Fibroblast of skin of back (primary cell): ENCODE measurements around the gene PPP6R2.
"Not testable (repeated sequence)": the region's sequence is repeated elsewhere in the genome, so short reads cannot be mapped to it uniquely, and the experiment has no call there.

ENCODE experiments used
- DNase-seq: peaks from one replicate; pipeline ENCODE4 v3.0.0-alpha.2; 2013

The PPP6R2 gene

DNA sequence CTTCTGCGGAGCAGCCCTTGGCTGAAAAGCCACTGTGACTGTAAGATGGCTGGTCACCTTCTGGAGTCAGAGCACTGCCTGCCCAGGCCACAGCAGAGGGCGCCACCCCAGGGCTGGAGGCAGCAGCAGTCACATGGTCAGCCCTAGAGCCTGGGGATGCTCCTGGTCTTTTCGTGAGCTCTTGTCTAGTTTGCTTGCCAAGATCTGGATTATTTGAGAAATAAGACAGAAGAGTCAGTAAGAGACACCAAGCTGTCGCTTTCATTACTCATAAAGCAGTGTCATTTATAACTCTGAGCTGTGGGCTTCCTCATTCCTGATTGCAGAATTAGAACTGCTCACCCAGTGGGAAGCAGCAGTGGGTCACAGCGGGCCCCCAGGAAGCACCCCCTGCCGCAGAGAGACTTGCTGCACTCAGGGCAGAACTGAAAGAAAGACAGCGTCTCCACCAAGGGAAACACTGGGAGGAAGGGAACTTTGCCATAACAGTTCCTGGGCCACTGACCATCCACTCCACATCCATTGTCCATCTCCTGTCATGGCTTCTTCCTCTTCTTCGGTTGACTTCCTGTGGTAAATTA lies 56.7 kb downstream of the PPP6R2 start:
- peak; percentile 28 for DNase-seq

DNA sequence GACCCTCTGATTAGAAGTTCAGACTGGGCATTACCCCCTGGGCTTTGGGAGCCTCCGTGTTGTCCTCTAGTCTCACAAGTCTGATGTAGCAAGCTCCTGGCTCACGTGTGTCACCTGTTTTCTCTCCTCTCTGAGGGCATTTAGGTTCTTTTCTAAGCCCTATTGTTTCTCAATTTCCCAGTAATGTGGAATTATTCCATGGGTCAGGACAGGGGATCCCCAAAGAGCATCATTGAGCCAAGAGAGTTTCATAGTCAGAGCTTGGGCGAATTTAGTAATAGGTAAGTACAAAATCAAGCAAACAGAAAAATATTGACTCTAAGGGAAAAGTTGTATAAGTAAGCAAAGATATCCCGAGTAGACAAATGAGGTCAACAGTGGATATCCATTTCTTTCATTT lies 57.3 kb downstream of the PPP6R2 start:
- DNase-seq: no peak

DNA sequence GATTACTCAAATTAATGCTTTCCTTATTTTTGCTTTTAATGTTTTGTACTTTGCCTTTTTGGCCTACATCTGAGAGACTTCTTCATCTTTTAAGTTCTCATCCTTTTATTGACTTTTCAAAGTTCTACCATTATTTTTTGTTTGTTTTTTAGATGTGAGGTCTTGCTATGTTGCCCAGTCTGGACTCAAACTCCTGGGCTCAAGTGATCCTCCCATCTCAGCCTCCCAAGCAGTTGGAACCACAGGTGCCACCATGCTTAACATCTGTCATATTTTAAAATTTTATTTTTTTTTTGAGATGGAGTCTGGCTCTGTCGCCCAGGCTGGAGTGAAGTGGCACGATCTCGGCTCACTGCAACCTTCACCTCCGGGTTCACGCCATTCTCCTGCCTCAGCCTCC lies 57.8 kb downstream of the PPP6R2 start:
- DNase-seq: no peak

DNA sequence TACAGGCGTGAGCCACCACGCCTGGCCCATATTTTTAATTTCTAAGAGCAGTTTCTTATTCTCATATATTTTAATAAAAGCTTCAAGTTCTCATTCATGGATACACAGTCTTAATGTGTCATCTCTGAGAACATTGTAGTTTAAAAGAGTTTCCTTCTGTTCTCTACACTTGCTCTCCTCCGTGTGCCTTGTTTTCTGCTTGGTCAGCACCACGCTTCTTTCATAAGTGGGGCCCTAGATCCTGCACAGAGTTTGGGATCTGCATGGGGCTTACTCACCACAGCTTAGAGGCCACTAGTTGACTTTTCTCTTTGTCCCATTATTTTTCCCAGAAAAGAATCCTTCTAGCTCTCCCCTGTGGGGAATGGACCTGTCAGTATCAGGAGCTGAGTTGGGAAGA lies 58.8 kb downstream of the PPP6R2 start:
- no peak for DNase-seq

DNA sequence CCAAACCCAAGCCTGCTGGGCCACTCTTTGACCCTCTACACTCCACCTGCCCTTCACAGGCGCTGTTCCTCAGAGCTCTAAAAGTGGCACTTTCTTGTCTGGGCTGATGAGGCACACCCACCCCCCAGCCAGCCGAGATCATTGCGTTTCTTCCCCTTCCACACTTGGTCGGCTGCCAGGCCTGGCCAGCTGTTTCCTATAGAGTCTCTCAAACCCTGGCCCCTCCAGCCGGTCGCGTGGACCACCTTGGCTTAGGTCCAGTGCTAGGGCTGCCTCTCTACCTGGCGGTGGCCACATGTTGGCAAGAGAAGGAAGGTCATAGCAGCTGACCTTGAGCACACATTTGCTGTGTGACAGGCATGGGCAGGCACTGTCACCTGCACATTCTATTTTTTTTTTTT lies 60.6 kb downstream of the PPP6R2 start:
- no peak for DNase-seq

DNA sequence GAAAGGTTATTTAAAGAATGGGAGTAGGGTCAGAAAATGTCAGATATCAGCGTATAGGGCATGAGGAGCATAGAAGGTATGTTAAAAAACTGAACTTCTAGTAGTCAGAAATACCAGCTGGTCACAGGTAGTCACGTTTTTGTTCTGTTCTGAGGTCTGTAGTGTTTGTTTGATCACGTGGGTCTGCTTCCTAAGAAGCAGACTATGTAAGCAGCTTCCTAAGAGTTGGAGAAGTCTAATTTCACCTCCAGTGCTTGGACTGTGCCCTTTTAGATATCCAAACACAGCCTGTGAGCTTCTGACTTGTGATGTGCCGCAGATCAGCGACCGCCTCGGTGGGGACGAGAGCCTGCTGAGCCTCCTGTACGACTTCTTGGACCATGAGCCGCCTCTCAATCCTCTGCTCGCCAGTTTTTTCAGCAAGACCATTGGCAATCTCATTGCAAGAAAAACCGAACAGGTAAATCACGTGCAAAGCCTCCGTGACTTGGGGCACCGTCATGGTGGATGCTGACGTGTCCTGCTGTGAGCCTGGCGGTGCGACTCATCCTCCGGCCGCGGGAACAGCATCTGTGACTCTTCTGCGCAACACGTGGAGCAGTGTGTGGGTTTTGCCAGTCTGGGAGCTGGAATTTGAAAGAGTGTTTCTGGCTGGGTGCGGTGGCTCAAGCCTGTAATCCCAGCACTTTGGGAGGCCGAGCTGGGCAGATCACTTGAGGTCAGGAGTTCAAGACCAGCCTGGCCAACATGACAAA lies 63.5 kb downstream of the PPP6R2 start:
- no peak for DNase-seq

DNA sequence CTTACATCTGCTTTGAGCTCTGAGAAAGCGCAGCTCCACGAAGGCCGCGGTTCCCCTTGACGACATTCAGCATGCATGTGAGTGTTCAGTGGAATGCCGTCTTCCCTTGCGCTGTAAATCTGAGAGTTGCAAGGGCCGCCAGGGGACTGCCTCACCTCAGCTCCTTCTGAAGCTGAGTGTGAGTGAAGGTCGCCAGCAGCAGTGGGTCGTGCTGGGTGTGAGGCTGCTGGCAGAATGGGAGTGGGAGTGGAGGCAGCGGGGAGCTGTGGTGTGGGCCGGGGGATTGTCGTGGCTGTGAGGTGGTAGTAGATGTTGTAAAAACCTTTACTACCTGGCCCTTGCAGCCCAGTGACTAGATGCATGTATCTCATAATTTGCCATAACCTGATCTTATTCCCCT lies 65.2 kb downstream of the PPP6R2 start:
- no peak for DNase-seq

DNA sequence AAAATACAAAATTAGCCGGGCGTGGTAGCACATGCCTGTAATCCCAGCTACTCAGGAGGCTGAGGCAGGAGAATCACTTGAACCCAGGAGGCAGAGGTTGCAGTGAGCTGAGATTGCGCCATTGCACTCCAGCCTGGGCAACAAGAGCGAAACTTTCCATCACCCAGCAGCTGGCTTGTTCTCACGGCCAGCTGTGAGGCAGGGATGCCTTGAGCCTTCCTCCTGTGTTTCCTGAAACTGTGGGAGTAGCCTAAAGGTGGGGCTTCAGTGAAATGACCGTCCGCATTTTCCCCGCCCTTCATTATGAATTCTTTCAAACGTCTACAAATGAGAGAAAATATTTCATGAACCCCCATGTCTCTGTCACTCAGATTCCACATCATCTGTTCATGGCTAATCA lies 65.8 kb downstream of the PPP6R2 start:
- not testable (repeated sequence) for DNase-seq

DNA sequence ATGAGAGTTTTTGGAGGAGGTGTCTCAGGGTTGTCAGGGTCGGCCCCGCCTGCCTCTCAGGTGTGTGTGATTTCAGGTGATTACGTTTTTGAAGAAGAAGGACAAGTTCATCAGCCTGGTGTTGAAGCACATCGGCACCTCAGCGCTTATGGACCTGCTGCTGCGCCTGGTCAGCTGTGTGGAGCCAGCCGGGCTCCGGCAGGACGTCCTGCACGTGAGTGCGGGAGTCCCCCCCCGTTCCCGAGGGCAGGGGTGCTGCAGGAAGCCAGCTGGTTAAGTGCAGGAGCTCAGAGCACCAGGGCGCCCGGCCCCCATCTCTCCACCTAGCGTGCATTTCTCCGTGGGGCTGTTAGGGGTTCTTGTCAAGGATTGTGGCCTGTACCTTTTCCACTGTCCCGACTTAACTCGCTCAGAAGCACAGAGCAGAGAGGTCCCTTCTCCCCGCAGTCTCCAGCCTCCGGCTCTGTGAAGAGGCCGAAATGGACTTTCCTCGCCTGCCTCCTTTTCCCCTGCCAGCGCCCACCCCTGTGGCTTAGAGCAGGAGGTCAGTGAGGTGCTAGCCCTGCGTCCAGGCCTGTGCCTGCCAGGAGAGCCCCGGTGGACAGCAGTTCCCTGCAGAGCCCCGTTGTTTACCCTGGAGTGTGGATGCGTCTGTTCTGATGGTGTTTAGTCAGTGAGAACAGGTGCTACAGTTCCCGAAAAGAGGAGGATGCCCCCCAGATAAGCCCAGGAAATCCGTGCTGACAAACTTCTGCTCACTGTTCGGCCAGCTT lies 71.5 kb downstream of the PPP6R2 start:
- DNase-seq: no peak

DNA sequence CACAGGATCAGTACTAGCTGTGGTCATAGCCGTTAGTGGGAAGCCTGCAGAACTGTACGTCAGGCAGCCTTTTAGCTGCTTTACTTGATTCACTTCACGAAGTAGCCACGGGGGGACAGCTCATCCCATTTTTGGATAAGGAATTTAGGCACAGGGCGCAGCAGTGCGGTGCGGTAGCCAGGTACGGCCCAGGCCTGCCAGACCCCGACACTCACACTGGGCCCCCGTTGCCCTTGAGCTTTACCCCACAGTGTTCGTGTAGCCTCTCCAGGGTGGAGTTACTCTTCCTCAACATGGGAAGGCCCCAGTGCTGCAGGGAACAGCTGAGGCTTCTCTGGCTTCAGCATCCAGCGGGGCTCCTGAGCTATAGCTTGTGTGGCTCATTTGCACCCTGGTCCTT lies 72.3 kb downstream of the PPP6R2 start:
- DNase-seq: no peak

DNA sequence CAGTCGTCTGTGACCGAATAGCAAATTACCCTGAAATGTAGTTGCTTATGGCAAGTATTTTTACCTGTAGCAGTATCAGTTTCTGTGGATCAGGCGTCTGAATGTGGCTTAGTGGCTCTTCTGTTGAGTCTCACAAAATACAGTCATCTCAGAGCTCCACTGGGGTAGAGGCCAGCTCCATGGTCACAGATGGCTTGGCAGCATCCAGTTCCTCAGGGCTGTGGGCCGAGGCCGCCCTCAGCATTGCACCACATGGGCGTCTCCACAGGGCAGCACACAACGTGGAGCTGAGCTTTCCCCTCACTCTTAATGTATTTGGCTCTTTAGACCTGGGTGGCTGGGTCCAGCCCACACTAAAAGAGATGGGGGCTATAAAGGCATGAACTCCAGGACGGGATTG lies 73.9 kb downstream of the PPP6R2 start:
- no peak for DNase-seq

DNA sequence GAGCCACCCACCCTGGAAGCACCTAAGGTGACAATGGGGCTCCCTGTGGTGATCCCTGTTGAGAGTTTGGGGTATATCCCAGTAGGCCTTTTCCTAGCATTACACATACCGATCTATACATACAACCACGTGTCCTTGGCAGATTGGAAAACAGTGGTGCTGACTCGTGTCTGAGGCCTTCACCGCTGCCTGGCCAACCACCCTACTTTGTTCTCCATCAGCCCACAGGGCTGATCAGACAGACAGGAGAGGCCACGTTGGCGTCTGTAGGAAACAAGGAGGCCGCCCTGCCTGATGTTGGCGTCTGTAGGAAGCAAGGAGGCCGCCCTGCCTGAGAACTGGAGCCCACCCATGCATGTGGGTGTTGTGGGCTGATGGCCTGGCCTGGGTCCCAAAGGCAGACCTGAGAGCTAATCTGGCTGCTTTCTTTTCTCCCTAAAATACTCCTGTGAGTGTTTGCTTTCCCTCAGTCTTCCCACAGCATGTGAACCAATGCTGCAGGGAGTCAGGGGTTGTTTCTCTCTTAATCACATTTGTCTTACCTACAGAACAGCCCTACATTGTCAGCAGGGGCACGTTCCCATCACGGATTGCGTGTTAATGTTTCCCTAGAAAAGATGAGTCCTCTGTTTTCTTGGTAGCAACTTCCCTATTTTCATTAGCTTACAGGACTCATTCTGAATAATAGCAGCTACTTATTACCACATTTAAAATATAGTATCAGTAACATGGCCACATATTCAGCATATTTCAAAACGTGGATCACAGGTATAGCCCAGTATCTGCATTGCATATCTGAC lies 74.5 kb downstream of the PPP6R2 start:
- peak; percentile 40 for DNase-seq

DNA sequence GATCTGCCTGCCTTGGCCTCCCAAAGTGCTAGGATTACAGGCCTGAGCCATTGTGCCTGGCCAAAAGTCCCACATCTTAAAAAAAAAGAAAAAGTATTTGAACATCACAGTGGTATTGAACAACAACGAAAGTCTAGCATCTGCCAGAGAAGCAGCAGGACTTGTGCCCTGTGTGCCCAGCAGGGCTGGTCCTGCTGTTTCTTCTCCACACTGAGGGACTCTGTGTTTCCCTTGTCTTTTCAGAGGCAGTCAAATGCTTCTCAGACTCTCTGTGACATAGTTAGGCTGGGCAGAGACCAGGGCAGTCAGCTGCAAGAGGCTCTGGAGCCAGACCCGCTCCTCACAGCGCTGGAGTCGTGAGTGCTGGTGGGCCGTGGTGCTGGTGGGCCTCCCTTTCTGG lies 75.5 kb downstream of the PPP6R2 start:
- DNase-seq: no peak

DNA sequence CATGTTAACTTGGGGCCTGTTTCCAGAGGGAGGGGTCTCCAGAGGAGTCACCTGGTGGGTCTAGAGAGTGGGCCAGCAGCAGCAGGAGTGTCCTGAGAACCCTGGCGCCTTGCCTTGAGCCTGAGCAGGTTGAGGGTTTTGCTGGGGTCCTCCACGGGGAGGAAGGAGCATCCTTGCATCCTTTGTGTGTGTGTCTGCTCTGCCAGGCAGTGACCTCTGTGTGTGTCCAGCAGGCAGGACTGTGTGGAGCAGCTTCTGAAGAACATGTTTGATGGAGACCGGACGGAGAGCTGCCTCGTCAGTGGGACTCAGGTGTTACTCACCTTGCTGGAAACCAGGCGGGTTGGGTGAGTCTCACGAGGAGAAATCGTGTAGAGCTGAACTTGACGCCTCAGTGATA lies 76.0 kb downstream of the PPP6R2 start:
- DNase-seq: no peak

DNA sequence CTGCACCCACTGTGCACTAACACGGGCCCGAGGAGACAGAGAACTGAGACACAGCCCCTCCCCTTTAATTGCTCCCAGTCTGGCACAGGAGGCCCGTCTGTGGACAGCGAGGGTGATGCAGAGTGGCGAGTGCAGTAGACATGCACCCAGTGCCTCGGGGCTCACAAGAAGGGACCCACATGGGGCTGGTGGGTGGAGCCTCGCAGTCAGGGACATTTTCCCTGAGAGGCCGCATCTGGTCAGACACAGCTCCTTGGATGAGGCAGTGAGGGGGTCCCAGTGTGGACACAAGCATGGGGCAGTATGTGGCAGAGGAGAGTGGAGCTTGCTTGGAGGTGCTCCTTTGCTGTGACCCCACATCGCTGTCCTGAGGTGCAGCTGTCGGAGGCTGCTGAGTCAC lies 76.9 kb downstream of the PPP6R2 start:
- DNase-seq: no peak

DNA sequence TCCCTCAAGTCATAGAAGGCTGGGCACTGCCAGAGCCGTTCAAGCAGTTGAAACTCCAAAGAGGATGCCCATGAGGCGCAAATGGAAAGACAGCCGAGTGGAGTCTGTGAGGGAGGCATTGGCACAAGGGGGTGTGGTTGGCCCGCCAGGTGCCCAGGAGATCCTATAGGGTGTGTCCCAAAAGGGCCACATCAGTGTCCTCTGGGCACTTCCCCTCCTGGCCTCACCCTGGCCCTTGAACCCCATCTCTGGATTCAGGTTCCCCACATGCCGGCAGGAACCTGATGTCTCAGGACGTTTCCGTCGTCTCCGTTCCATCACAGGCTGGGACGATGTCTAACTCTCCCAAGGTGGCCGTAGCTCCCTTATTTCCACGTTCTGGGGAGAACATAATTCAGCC lies 77.5 kb downstream of the PPP6R2 start:
- DNase-seq: no peak

DNA sequence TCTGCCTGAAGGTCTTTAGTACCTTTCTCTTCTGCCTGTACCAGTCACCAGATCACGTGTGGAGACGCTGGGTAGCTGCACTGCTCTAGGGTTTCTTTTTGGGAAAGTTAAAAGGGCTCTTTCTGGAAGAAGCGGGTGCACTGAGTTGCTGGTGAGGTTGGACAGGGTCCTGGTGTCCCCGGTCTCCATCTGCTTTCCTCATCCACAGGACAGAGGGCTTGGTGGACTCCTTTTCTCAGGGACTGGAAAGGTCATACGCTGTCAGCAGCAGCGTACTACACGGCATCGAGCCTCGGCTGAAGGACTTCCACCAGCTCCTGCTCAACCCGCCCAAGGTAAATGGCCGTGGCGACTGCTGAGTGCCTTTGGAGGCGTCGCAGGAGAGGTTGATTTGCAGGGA lies 78.9 kb downstream of the PPP6R2 start:
- DNase-seq: no peak

DNA sequence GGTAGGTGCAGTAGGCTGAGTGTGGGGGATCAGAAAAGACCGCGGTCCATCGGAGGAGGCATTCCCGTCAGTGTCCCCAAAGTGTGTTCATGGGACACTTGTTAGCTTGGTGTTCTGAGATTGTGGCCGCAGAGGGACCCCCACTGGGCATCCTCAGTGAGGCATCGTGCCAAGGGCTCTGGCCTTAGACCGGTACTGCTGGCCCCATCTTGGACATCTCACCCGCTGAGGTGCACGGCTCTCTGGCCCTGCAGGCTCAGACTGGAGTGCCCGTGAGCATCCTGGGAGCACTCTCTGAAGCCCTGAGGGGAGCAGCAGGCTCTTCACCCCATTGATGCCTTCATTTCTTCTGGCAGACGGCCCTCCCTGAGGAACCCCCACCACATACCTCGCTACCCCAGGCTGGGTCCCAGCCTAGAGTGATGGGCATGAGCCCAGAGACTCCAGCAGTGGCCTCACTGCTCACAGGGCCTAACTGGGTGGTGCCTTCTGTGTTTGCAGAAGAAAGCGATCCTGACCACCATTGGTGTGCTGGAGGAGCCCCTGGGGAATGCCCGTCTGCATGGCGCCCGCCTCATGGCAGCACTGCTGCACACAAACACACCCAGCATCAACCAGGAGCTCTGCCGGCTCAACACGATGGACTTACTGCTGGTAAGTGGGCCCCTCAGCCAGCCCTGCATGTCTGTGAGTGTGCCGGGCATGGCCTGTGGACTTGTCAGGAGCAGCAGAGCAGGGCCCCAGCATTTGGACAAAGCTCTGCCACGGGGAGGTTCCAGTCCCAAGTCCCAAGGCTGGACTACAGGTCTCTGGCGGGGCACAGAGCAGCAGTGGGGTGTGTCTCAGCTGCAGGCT lies 80.1 kb downstream of the PPP6R2 start:
- no peak for DNase-seq

DNA sequence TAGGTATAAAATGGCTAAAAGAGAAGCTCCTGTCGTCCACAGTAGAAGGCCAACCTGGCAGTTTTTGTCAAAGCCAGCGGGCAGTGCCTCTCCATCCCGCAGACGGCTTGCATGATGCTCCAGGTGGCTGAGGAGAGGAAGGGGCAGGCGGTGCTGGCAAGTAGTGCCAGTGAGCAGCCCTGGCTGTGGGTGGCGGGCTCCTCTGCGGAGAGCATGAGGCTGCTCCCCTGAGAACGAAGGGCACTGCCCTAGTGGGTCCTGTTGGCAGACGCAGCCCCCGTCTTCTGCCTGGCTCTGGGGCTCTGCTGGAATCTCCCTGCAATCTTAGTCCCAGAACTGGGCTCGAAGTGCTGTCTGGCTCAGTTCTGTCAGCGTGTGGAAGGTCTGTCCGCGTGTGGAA lies 80.8 kb downstream of the PPP6R2 start:
- DNase-seq: no peak

DNA sequence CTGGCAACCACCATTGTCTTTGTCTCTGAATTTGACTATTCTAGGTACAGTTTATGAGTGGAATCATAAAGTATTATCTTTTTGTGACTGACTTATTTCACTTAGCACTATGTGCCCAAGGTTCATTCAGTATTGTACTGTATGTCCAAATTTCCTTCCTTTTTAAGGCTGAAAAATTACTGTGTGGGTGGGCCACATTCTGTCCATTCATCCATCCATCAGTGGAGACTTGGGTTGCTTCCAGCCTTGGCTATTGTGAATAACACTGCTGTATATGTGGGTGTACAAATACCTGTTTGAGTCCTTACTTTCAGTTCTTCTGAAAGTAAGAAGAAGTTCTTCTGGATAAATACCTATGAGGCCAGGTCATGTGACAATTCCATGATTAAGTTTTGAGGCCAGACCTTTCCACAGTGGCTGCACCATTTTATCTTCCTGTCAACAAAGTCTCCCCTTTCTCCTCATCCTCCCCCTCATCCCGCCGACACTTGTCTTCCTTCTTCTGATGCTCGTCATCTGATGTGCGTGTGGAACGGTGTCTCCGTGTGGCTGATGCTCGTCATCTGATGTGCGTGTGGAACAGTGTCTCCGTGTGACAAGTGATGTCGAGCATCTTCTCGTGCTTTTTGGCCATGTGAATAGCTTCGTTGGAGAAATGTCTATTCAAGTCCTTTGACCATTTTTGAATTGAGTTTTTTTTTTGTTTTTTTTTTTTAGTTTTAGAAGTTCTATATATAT lies 82.2 kb downstream of the PPP6R2 start:
- no peak for DNase-seq

DNA sequence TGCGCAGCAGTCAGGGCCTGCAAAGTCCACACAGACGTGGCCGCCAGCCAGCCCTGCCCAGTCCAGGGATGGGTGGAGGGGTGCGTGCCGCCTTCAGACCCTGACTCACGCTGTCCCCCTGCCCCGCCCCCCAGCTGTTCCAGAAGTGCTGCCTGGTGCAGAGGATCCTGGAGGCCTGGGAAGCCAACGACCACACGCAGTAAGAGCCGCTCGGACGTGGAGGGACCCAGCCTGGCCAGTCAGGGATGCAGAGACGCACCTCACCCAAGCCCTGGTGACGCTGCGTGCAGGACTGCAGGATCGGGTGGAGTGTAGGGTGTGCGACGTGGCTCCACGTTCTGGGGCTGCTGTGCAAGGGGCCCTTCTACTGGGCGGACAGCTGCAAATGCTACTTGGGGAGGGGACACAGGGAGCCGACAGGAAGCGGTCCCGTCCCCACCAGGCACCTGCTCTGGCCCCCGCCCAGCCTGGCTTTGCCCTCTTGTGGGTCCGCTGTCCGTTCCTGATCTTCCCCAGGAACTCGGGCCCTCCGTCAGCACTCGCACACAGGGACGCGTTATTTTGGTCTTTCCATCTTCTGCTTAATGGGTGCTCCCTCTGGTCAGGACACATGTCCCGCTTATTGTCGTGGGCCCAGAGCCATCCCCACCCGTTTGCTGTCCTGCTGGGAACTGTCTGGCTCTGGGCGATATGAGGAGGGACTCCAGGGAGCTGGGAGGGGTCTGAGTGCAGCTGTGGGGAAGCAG lies 89.2 kb downstream of the PPP6R2 start:
- no peak for DNase-seq
